ENCODE measurements around the gene FHL2.

FHL2 gene

DNA sequence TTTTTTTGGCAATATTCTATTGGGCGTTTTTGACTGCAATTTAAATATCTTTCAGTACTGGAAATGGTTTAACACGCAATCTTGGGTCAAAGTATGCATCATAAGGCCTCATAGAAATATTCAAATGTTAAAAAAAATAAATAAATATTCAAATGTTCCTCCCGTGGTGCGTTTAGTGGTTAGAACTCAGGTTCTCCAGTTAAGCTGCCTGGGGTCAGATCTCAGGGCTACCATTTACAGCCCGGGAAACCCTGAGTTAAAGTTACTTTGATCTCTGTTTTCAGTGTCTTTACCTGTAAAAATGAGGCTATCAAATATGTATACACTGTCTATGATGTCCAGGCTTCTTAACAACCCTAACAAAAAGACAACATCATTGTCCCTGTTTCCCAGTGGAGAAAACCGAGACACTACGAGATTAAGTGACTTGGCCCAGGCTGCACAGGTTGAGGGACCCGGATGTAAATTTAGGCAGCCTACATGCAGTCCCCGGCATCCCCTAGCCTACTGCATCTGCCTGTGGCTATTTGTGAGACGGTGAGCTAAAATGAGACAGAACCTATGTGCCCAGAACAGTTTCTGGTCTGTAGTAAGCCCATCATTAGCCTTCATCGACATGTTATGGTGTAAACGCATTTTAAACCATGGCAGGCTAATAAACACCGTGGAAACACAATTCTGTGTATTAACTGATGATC is 1.7 kb downstream of the FHL2 start:
- no peak for DNase-seq

DNA sequence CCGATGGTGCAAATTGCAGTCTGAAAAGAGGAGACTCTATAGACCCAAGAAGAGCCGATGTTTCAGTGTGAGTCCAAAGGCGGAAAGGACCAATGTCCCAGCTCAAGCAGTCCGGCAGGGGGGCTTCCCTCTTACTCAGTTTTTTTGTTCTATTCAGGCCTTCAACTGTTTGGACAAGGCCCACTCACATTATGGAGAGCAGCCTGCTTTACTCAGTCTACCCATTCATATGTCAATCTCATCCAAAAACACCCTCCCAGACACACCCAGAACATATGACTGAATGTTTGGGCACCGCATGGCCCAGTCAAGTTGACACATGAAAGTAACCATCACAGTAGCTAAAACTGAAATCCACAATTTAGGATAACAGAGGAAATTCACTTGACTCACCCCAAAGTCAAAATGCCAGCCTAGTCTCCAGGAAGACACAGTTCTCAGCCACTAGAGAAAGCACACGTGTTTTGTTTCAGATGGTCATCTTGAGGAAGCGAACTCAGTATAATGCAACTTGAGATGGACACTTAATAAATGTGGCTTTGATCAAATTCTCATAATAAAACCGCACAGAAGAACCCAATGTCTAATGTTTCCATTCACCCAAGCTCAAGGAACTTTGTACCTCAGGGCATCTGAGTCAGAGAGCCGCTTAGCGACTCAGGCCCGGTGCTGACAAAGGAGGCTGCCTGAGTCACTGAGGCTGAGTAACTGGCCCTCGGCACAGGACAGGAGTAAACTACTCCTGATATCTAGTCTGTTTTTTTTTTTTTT is 2.4 kb downstream of the FHL2 start:
- no peak for DNase-seq

DNA sequence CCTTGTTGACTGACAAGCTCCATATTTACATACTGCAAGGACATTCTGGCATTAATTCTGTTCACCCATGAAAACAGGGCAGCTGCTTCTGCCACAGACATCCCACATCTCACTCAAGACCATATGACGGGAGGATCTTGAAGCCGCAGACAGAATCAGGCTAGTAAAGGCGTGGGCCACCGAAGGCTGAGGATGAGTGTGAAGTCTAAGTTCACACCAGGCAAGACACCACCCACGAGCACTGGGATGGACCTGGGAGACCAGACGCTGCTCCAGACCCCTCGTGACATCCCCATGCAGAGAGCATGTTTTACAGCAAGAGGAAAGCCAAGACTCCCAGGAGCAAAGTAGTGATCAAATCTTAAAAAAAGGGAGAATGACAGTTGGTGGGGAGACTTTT is 3.2 kb downstream of the FHL2 start:
- DNase-seq = no peak

DNA sequence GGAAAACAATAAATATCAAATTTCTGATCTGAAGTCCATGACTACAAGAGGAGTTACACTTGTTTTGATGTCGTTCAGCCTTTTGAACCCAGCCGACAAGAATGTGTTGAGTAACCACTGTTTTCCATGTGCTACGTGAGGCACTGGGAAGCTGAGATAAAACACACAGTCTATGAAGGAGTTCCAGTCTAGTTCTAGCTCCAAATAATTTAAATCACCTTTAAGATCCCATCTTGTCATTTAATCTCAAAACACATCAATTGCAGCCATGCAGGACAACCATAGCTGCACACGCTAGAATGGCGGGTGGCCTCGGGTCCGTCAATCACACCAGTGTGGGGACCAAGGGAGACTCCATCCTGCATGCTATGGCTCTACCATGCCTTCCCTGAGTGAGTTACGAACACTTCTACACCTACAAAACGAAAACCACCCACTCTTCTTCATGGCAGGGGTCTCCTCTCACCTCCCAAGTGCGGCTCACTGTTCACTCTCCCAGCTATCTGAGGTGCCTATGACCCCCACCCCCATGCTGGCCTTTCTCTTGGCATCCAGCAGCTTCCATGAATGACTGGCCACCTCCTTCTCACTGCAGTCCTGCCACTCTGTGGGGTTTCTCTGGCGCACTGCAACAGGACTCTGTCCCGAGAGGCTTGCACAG is 3.8 kb downstream of the FHL2 start:
- DNase-seq = no peak

DNA sequence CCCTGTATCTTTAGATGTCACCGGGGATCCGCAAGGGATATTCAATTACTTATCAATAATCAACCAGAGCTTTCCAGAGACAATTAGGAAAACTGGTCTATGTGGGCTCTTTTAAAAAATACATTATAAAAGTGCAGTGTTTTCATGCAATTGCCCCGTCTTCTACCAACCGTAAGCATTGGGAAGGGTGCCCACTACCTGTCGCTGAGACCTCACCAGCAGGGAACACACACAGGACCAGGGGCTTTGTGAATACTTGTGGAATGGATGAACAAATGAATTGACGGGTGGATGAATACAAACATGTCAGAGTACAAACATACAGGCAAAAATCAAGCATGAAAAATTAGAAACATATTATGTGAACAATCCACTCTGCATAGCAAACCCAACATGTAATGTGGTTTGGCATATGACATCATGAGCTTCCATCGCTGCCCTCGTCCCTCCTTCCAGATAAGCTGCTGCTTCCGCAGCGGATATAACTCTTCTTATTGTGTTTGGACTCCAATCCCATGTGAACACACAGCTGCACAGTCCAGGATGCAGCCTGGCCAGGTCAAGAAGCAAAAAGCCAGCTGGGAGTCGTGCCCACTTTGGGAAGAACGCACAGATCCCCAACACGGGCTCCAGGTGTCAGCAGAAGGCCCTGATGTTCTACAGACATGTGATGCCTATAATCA is 5.3 kb downstream of the FHL2 start:
- no peak for DNase-seq

DNA sequence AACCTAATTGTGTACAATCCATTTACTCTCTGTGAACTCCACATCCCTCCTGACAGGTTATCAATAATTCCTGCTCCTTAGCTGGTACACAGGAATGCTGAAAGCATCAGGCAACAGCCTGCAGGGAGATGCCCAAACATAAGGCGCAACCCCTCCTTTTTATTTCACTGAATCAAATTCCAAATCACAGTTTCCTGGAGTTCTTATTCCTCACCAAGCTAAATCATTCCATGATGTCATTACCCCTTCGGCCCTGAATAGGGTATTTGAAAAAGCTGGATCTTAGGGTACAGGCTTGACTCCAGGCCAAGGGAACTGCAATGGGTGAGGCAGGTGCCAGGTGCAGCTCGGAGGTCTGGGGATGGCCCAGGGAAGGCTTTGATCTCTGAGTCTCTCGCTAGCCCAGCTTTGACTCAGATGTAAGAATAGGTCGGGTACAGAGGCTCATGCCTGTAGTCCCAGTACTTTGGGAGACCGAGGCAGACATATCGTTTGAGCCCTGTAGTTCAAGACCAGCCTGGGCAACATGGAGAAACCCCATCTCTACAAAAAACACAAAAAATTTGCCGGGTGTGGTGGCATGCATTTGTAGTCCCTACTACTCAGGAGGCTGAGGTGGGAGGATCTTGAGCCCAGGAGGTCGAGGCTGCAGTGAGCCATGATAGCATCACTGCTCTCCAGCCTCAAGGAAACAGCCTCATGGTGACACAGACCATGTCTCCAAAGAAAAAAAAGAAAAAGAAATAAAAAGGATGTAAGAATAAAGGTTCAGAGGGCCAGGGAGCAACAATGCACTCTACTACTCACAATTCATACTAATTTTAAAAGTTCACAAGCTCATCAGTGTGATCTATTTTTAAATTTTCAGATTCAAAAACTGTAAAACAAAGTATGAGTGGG is 6.8 kb downstream of the FHL2 start:
- DNase-seq = no peak

DNA sequence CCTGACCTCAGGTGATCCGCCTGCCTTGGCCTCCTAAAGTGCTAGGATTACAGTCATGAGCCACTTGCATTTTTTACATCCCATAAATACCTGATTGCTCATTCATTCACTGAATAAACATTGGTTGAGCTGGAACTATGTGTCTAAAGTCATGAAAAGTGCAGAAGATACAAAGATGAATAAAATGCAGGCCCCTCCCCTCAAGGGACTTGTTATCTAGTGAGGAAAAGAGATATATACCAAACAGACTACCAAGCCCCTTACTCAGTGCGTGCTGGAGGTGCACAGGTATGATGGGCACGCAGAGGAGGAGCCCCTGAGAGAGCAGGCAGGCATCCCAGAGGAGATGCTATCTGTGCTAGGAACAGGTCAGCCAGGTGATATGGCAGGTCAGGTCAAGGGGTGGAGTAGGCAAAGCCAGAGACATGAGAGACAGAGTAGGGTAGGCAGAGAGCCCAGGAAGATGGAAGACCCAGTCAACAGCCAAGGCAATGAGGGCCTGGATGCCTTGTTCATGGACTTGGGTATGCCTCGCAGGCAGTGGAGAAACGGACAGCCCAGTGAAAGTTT is 7.7 kb downstream of the FHL2 start:
- no peak for DNase-seq

DNA sequence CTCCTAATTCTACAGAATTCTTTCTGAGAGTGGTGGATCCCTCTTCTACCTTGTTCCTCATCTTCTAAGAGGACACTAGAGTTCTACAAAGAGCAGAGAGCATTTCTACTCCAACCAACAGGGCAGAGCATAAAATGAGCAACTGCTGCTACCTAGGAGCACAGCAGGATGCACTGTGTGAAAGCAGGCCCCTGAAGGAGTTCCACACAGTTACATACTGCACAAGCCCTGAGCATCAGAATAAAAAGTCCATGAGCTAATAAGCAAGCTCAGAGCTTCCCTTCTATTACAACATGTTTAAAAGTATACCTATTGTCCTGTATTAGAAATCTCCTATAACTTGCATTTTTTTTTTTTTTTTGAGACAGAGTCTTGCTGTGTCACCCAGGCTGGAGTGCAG is 8.4 kb downstream of the FHL2 start:
- DNase-seq = no peak

DNA sequence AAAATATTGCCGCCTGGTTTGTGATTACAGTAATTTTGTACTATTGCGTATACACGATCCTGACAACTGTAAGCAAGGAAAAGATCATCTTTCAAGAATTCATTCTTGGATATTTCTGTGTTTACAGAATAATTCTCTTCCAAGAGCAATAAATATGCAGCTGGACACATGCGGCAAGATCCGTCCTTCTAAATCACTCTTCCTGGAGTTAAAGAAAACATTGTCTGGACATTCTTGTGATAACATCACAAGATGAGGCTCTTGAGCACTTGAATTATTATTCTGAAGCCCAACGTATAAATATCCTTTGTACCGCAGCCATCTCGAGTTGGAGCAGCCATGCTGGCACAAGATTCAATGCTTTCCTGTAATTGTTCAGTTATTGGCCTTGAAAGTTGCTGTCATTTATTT is 9.9 kb downstream of the FHL2 start:
- no peak for DNase-seq

DNA sequence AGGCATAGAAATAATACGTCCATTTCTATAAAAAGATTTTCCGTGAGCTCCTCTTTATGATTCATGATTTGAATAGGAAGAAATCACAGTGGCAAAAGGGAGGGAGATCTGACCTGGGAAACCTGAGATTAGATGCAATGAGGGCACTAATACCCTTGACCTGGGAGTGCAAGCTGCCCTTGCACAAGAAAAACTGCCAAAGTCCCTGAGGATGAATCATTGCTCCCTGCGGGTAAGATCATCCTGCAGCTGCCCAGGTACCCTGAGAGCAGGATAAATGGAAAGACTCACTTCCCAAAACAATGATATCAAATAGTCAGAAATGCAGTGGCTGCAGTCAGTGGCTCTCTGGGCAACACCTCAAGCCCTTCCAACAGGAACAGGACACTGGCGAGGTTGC is 11.6 kb downstream of the FHL2 start:
- no peak for DNase-seq

DNA sequence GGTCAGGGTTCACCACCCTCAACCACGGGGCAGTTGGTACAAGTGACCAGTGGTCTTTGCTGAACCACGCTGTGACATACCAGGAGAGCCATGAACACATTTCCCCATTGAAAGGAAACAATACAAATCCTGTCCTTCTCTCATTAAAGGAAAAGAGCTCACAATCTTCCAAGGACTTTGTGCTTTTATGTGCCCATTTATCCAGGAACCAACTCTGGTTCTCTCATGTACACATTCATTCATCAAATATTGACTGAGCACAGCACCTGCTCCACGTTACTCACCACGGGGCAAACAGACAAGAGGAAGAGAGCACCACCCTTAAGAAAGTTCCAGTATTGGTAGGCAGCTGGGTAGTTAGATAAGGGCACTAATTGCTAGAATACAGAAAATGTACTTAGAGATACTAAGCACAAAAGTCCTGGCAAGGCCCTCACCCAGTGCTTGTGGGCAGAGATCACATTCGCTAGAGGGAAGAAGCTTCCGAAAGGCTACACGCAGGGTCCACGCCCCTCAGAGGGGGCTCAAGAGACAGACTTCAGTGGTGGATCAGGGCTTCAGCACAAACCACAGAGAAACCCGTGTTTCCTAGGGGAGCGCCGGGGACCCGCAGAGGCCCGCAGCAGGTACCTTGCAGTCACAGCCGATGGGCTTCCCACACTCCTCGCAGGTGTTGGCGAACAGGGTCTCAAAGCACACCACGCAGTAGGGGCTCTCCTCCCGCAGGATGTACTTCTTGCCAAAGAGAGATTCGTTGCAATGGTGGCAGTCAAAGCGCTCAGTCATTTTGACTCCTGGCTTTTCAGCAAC is 12.9 kb downstream of the FHL2 start:
- DNase-seq = no peak

DNA sequence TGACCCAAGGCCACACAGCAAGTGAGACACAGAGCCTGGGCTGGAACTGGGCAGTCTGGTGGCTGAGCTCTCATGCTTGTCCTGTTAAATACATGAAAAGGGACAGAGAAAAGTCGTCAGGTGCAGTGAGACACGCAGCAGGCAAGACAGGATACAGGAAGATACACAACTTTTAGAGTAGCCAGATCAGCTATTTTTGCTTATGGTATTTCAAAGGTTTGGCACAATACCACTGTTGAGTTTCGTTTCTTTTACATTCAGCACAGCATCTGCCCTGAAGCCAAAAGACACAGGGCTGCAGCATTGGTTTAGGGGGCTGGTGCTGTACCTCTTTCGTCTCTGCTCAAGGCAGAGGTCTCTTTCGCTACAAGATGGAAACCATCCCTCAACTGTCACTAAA is 14.0 kb downstream of the FHL2 start:
- no peak for DNase-seq

DNA sequence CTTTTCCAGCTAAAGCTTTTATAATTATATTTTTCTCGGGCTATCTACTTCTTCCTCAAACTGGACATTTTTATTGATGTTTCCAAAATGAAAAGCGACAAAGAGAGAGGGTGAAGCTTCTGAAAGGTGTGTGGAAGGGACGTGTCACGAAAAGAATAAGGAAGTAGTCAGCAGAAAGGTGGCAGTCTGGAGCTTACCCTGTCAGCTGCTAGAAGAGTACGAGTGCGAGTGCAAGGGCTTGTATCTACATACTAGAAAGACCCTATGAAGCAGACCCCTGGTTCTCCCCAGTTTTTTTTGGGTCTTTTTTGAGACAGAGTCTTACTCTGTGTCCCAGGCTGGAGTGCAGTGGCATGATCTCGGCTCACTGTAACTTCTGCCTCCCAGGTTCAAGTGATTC is 14.6 kb downstream of the FHL2 start:
- no peak for DNase-seq

DNA sequence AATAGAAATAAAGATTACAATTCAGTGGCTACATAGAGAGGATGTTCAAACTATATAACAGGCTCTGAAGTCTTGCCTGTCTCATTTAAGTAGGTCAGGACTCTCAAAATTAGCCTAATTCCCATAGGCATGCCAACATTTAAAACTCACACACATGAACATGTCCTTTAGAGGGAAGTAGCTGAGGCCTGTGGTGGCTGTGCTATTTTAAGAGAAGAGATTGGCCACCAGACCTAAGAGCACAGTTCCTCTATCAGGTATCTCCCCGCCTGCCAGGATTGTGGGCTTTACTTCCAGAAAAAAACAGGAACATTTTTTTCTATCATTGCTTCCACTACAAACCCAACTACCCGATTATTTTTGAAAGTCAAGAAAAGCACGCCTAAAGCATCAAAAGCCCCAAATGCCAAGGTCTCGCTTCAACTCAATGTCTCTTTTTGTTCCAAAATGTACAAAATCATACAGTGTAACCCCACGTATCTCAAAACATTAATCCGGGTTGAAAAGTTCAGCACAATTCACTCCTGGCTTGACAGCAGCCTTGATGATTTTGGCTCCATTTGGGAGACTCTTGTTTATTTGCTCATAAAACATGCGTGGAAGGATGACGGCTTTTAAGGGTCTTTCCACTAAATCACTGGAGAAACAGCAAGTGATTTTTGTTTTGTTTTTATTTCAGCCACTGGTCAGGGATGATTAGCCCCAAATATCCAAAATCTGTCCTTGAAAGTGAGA is 15.3 kb downstream of the FHL2 start:
- no peak for DNase-seq

DNA sequence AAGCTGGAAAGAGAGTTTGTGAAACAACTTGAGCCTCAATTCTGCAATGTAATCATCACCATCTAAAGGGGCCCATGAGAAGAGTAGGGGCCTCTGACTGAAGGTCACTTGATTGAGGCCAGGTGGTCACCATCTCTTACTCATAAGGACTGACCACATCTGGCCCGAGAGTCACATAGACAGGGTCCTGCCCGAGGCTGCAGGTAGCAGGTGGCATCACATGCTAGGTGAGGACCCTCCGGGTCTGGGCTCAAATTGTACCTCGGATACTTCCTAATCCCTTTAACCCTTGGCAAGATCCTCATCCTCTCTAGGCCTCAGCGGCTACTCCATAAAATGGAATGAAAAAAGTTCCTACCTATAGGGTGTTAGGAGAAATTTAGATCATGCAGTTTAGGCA is 16.7 kb downstream of the FHL2 start:
- DNase-seq = no peak

DNA sequence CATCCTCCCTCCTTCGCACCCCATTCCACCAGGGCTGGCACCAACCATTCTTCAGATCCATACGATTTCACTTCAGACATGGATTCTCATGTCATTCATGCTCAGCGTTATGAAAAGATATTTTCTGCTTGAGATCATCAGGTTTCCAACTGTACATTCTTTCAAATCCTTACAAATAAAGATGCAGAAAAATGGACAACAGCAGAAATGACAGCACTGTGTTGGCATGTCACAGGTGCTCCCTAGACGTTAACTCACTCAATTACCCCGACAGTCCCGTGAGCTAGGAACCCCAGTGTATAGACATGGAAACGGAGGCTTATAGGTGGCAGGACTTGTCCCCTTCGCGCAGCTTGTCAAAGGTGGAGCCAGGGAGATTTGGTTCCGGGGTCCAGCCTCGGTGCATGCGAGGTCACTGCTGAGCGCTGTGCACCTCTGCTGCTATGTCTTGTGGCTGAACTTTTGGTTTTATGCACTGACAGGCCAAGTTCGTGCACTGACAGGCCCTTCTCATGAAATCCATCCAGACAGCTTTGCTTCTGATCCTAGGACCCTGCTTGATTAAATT is 17.7 kb downstream of the FHL2 start:
- no peak for DNase-seq

DNA sequence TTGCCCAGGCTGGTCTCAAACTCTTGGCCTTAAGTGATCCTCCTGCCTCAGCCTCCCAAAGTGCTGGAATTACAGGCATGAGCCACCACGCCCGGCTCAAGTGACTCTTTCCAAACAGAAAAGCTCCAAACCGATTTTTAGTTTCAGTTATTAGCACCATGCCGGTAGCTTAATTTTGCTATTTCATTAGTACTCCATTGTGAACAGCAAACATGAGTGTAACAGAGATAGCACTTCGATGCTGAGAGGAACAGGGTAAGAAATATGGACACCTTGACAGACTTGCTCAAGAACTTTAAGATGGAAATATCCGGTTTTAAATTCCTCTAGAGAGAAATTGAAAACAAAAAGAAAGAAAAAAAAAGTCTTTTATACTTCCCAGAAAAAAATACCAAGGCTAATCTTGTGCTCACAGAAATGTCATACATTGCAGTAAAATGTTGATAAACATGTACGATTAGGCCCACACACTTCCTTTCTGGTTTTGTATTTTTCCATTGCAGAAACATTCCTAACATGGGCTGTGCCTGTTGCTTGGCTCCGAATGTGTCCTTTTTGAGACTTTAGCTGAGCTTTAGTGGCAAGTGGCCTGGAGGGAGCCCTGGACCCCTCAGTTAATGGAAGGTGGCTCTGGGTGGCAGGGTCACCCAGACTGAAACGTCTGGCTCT is 18.3 kb downstream of the FHL2 start:
- DNase-seq = no peak

DNA sequence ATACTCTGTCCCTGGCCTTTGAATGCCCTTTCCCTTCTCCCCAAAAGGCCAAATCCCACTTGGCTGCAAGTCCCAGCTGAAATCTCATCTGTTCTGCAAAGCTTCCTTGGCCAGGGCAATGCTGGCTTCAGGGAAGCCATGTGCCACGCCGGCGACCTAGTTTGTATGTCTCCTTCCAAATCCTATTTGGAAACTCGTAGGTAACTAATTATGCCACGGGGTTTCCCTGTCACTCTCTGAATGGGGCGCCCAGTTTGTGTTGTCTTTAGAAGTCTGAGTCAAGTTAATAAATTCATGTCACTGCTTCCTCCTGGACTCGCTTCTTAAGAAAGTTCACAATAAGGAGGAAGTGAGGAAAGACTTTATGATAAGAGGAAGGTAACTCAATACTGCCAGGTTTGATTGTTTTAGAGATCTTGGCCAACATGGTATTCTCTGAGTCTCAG is 19.1 kb downstream of the FHL2 start:
- DNase-seq = peak in 1 of 14 donors; percentile 20

DNA sequence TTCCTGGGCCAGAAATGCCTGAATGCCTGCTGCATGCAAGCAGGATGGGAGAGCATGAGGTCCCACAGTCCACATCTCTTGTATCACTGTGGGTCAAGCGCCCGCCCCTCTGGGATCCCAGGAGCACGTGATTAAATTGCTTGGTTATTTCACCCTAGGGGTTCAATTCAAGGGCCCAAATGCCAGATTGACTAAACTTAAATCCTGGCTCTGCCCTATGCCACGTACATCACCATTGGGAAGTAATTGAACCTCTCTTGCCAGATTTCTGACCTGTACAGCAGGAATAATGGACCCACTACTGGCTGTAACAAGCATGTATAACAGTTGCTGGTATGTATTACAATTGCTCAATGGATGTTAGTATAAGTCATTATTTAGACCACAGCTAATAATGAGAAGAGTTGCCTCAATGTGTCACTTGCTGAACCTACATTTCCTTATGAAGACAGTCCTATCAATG is 19.9 kb downstream of the FHL2 start:
- DNase-seq = no peak
